Aorta (tissue), 5 donors: ENCODE data around the gene LMBR1. TPM values are rescaled to one million over a fixed set of nuclear protein-coding genes. Genes with fewer than 3 reads are reported as not detected.
"Not testable (repeated sequence)": the region's sequence is repeated elsewhere in the genome, so short reads cannot be mapped to it uniquely, and the experiment has no call there.

Experiments
- ATAC-seq: fragments of 200-7000 bp; cut with Tn5 transposase; one replicate; pipeline ENCODE4 v1.9.1; 2022; ENCODE audit warnings: moderate library complexity; ENCODE audit not compliant: low FRiP score
- DNase-seq, 2 donors: peaks; one replicate each; pipeline ENCODE4 v3.0.0-alpha.2; 2020
- H3K27ac ChIP-seq, 2 donors: one replicate each; pipeline ENCODE4 v1.5.1; 2013; ENCODE audit warnings: low read length in 2 of 2, mild to moderate bottlenecking in 2 of 2, moderate library complexity in 2 of 2, control low read depth in 1 of 2, inconsistent platforms in 1 of 2, low read depth in 1 of 2
- H3K27me3 ChIP-seq, 2 donors: one replicate each; pipeline ENCODE4 v1.6.1; 2013; ENCODE audit warnings: control low read depth in 1 of 2, low read length in 1 of 2, mild to moderate bottlenecking in 1 of 2, moderate library complexity in 1 of 2; ENCODE audit not compliant: insufficient read depth in 2 of 2, control insufficient read depth in 1 of 2
- H3K36me3 ChIP-seq, 2 donors: one replicate each; pipeline ENCODE4 v1.6.1; 2013; ENCODE audit warnings: control low read depth in 1 of 2, low read length in 1 of 2, mild to moderate bottlenecking in 1 of 2; ENCODE audit not compliant: insufficient read depth in 2 of 2, control insufficient read depth in 1 of 2
- H3K4me1 ChIP-seq, 2 donors: one replicate each; pipeline ENCODE4 v1.6.1; 2013; ENCODE audit warnings: low read length in 2 of 2, control low read depth in 1 of 2, mild to moderate bottlenecking in 1 of 2, moderate library complexity in 1 of 2; ENCODE audit not compliant: insufficient read depth in 2 of 2, control insufficient read depth in 1 of 2
- H3K4me3 ChIP-seq, 2 donors: one replicate each; pipeline ENCODE4 v1.5.1; 2013; ENCODE audit warnings: low read length in 2 of 2, control low read depth in 1 of 2, mild to moderate bottlenecking in 1 of 2
- H3K9me3 ChIP-seq: one replicate; pipeline ENCODE4 v1.6.1; 2013; ENCODE audit warnings: mild to moderate bottlenecking, low read length; ENCODE audit not compliant: control insufficient read depth
- WGBS, 2 donors: extraction: QIAGEN DNeasy Blood & Tissue Kit; methylation state at CpG; one replicate each; pipeline ENCODE4 v1.1.7; 2013; 5-methylcytosine and 5-hydroxymethylcytosine counted together
- intact Hi-C, 2 donors: fragments of 100-400 bp; cut with DNase I; formaldehyde crosslinking; loops; one replicate each; pipeline versions ENCODE4 v1.14.2 to v1.15.0; 2022
- polyA plus RNA-seq, 2 donors: library from polyadenylated mRNA; stranded (reverse); fragments of 200-250 nt; gene quantifications; one replicate each; pipeline ENCODE4 v1.2.3, GENCODE V29; 2013
- total RNA-seq, 2 donors: library from RNA; stranded (reverse); fragmentation: NEBNext Ultra II Directional; extraction: Animal tissue kit (Norgen Biotek cat#: 25700); gene quantifications; one replicate each; pipeline ENCODE4 v1.2.1, GENCODE V29; 2021
- donor health status: healthy with polysubstance abuse.
- donor health status: Bipolar disorder and iron deficiency.
- donor health status: DM: no; HTN: no; CAD: no.
- donor health status: DM: no; HTN: no; CAD: no.
- donor health status: DM: yes; HTN: yes; CAD: no.

LMBR1 gene
- total and polyA plus RNA-seq, 4 donors = 9.5 to 63.8 (median 36.5) TPM

- intact Hi-C loops = no loop called here
- H3K4me1 ChIP-seq = no peaks in the 10 kb centered on the region
- ATAC-seq (no peak), DNase-seq (no peak)
- WGBS, 2 donors = 83 to 84% methylated on average over 5 of the region's 5 CpGs
- H3K9me3 ChIP-seq = no peaks in the 10 kb centered on the region
- no peaks in the 10 kb centered on the region for H3K27me3 ChIP-seq
- H3K36me3 ChIP-seq = no peaks in the 10 kb centered on the region
- H3K4me3 ChIP-seq = no peak overlapping the region
- H3K27ac ChIP-seq = no peak overlapping the region
Measured at GRCh38 chr7:156845379-156846101, 47.4 kb downstream of the LMBR1 start.

DNA sequence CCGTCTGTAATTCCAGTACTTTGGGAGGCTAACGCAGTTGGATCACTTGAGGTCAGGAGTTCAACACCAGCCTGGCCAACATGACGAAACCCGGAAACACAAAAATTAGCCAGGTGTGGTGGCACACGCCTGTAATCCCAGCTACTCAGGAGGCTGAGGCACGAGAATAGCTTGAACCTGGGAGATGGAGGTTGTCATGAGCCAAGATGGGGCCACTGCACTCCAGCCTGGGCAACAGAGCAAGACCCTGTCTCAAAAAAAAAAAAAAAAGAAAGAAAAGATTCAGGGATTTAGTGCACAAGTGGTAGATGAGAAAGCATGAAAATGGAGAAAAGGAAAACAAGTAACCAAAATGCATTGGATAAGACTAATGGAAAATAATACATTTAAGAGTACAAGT, 49.4 kb downstream of the LMBR1 start:
- H3K4me3 ChIP-seq, DNase-seq, ATAC-seq, H3K36me3 ChIP-seq, H3K27me3 ChIP-seq, H3K4me1 ChIP-seq, H3K9me3 ChIP-seq, intact Hi-C loops, H3K27ac ChIP-seq: not testable (repeated sequence)
- 80 to 96% methylated on average over 6 of the region's 6 CpGs for WGBS, 2 donors

DNA sequence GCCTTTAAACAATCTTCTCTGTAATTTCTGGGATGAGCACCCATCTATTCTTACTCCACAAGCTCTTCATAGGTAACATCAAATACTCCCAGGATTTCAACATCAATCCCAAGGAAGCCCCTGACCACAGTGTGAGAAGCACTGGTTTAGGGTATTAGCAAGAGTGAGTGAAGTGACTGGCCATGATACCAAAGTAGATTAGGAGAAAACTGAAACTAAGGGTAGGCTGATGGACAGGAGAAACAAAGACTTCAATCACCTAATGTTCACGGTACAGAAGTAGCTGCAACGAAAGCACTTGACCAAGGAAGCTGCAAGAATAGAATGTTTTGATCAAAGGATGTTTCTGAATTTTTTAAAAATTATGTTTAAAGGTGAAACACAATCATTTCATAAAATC, 49.8 kb downstream of the LMBR1 start:
- Histone ChIP-seq H3K4me1 (no peaks in the 10 kb centered on the region), H3K36me3 (no peaks in the 10 kb centered on the region), H3K27ac (no peak overlapping the region), H3K4me3 (no peak overlapping the region), H3K9me3 (no peaks in the 10 kb centered on the region), H3K27me3 (no peaks in the 10 kb centered on the region)
- intact Hi-C loops = no loop called here
- WGBS, 2 donors = 64 to 86% methylated on average over 2 of the region's 2 CpGs
- ATAC-seq = no peak
- no peak for DNase-seq

- no peaks in the 10 kb centered on the region for H3K36me3 ChIP-seq
- H3K27ac ChIP-seq = no peak overlapping the region
- WGBS, 2 donors = 41 to 43% methylated on average over 2 of the region's 2 CpGs
- no peak overlapping the region for H3K4me3 ChIP-seq
- H3K27me3 ChIP-seq = no peaks in the 10 kb centered on the region
- intact Hi-C loops = no loop called here
- no peaks in the 10 kb centered on the region for H3K4me1 ChIP-seq
- DNase-seq (no peak), ATAC-seq (no peak)
- H3K9me3 ChIP-seq = no peaks in the 10 kb centered on the region
Measured at GRCh38 chr7:156842740-156843140, 50.2 kb downstream of the LMBR1 start.

GRCh38 chr7:156842317-156842716, 50.7 kb downstream of the LMBR1 start:
- DNase-seq (no peak), ATAC-seq (no peak)
- Histone ChIP-seq H3K9me3 (no peaks in the 10 kb centered on the region), H3K4me3 (no peak overlapping the region), H3K4me1 (no peaks in the 10 kb centered on the region), H3K36me3 (no peaks in the 10 kb centered on the region), H3K27me3 (no peaks in the 10 kb centered on the region), H3K27ac (no peak overlapping the region)
- intact Hi-C loops = no loop called here
- 38 to 51% methylated on average over 5 of the region's 5 CpGs for WGBS, 2 donors

DNA sequence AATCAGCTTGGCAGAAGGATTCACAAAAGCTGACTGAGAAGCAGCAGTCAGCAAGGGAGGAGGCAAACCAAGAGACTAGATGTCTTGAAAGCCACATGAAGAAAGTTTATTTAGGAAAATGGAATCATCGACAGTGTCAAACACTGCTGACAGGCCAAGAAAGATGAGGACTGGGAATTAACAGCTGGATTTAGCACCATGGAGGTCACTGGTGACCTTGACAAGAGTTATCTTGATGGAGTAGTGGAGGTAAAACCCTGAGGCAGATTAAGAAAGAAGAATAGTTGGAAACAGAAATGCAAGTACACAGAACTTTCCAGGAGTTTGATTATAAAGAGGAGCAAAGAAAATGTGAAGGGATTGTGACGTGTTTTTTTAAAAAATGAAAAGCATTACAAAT, 51.5 kb downstream of the LMBR1 start:
- H3K27me3 ChIP-seq = no peaks in the 10 kb centered on the region
- H3K4me3 ChIP-seq = no peak overlapping the region
- no peaks in the 10 kb centered on the region for H3K9me3 ChIP-seq
- WGBS, 2 donors = 75 to 79% methylated on average over 2 of the region's 2 CpGs
- no peaks in the 10 kb centered on the region for H3K4me1 ChIP-seq
- no peak for ATAC-seq
- H3K27ac ChIP-seq = no peak overlapping the region
- intact Hi-C loops = no loop called here
- no peak for DNase-seq
- H3K36me3 ChIP-seq = no peaks in the 10 kb centered on the region

GRCh38 chr7:156840134-156840533, 52.8 kb downstream of the LMBR1 start:
- H3K4me1 ChIP-seq = no peaks in the 10 kb centered on the region
- H3K36me3 ChIP-seq = no peaks in the 10 kb centered on the region
- H3K27ac ChIP-seq = no peak overlapping the region
- H3K4me3 ChIP-seq = no peak overlapping the region
- DNase-seq = no peak
- intact Hi-C loops = no loop called here
- no peaks in the 10 kb centered on the region for H3K9me3 ChIP-seq
- no peak for ATAC-seq
- H3K27me3 ChIP-seq = no peaks in the 10 kb centered on the region
- WGBS, 2 donors = 81 to 84% methylated on average over 5 of the region's 5 CpGs

DNA sequence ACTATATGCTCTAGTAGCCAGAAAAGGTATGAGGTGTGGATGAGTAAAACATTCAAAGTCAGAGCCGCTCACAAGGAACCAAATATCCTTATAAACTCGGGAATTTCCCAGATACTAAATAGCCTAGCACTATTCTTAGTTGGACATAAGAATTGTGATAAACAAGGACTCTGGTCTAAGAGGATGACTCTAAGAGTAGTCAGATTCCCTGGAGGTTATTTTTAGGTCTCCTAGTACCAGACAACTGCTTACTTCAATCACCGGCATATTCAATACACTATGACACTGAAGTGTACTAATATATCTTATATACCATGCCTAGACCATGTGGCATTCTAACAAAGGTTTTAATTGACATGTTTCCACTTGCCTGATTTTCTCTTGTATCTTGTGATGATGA, 56.5 kb downstream of the LMBR1 start:
- Histone ChIP-seq H3K9me3 (no peaks in the 10 kb centered on the region), H3K4me3 (no peak overlapping the region), H3K27ac (no peak overlapping the region), H3K27me3 (no peaks in the 10 kb centered on the region), H3K36me3 (peaks cover 0 to 1% of the 10 kb centered on the region in 2 donors), H3K4me1 (no peaks in the 10 kb centered on the region)
- intact Hi-C loops = no loop called here
- WGBS, 2 donors = 81 to 94% methylated on average over 3 of the region's 3 CpGs
- no peak for DNase-seq
- no peak for ATAC-seq

- no peak for DNase-seq
- no peak for ATAC-seq
- 95 to 97% methylated on average over 3 of the region's 3 CpGs for WGBS, 2 donors
- H3K4me1 ChIP-seq = no peaks in the 10 kb centered on the region
- no peak overlapping the region for H3K4me3 ChIP-seq
- intact Hi-C loops = no loop called here
- H3K36me3 ChIP-seq = peaks cover 0 to 1% of the 10 kb centered on the region in 2 donors
- no peaks in the 10 kb centered on the region for H3K27me3 ChIP-seq
- no peak overlapping the region for H3K27ac ChIP-seq
- no peaks in the 10 kb centered on the region for H3K9me3 ChIP-seq
Measured at GRCh38 chr7:156834462-156834861, 58.5 kb downstream of the LMBR1 start.
